Measurements from ENCODE around the gene CAMK1.

GRCh38 chr3:9779075-9779593, 9.4 kb upstream of the CAMK1 start:
- TF ChIP-seq POLR2AphosphoS5 (IDR thresholded peaks at IDR 0.05; ENCODE audit: low read depth, low read length) (no peak), POLR2A (IDR thresholded peaks at IDR 0.05; ENCODE audit: low read depth, low read length) (no peak), TAF1 (IDR thresholded peaks at IDR 0.05; ENCODE audit: borderline replicate concordance, low read depth, low read length) (no peak)

All from GM12892 (cell line).